ENCODE data around the gene C16orf92.

DNA sequence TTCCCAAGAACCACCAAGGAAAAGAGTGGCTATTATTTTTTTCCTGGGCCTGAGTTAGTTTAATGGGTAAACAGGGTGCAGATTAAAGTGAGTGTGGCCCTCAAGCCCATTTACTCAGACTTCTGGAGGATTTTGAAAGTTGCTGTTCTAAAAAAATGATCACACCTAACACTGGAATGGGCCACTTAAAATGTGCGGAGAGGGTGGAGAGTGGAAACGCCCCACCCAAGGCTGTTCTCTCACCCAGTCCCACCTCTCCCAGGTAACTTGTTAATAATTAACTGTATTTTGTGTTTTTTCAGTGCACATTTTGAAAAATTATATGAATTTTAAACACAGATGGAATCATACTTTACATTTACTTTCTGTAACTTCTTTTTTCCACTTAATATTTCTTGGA lies 33.0 kb upstream of the C16orf92 start:
- TF ChIP-seq, protein P1, sequence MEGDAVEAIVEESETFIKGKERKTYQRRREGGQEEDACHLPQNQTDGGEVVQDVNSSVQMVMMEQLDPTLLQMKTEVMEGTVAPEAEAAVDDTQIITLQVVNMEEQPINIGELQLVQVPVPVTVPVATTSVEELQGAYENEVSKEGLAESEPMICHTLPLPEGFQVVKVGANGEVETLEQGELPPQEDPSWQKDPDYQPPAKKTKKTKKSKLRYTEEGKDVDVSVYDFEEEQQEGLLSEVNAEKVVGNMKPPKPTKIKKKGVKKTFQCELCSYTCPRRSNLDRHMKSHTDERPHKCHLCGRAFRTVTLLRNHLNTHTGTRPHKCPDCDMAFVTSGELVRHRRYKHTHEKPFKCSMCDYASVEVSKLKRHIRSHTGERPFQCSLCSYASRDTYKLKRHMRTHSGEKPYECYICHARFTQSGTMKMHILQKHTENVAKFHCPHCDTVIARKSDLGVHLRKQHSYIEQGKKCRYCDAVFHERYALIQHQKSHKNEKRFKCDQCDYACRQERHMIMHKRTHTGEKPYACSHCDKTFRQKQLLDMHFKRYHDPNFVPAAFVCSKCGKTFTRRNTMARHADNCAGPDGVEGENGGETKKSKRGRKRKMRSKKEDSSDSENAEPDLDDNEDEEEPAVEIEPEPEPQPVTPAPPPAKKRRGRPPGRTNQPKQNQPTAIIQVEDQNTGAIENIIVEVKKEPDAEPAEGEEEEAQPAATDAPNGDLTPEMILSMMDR (IDR thresholded peaks at IDR 0.05; ENCODE audit: borderline replicate concordance, extremely low read depth, low read length, poor library complexity, severe bottlenecking), result no peak
- no peak for TF ChIP-seq EZH2 (IDR thresholded peaks at IDR 0.05; ENCODE audit: borderline replicate concordance, low read depth, low read length, severe bottlenecking)

Data from DND-41 (cell line).